ENCODE data around the gene AKAP8L.

AKAP8L gene

DNA sequence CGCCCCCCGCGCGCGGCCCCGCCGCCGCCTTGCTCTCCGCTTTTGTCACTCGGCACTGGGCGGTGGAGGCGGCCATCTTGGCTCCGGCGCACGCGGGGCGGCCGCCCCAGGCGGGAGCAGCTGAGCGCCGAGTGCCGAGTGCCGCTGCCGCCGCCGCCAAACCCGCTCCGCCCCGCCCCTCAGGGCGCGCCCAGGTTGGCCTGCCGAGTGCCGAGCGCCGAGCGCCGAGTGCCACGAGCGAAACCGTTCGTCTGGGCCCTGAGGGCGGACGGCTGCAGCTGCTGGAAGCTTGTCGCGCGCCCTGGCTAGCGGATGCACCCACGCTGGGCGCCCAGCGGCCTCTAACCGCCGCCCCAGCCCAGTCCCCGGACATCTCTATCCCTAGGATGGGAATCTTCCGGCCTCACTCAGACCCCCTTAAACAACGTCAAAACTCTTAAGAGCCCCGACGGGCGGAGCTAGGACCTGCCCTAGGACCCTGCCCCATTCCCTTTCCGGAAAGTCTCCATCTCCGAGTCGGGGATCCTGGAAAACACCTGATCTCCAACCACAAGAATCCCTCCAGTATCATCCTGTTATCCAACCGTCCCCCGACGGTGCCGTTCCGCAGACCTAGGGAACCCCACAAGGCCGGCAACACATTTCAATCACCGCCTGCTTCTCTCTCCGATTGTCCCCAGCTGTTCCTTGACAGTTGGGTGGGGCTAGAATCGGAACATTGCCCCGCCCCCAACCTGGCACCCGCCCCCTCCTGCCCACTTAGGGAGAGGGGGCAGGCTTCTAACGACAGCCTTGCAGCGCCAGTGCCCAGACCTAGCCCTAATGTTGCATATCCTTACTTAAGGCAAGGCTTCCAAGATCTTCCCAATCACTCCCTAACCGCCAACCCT lies 14.1 kb upstream of the AKAP8L start:
- DNase-seq: peak; percentile 85

DNA sequence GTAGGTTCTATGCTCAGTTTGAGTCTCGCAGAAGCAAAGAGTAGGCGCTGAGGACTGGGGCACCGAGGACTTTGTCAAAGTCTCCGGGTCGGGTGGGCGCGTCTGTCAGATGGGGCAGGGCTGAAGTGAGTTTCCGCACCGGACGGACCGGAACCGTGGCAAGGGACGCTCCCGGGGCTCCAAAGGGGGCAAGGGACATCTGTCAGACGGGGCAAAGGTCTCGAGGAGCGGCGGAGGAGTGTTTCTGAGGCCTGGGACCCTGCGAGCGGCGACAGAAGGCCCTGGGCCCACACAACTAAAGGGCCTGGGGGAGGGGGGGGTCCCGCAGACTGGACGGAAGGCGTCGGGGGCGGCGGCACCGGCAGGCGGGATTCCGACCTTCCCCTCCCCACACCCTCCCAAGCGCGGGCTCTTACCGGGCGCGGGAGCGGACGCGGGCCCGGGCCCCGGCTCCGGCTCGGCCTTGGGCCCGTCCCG lies 13.3 kb upstream of the AKAP8L start:
- DNase-seq: no peak

DNA sequence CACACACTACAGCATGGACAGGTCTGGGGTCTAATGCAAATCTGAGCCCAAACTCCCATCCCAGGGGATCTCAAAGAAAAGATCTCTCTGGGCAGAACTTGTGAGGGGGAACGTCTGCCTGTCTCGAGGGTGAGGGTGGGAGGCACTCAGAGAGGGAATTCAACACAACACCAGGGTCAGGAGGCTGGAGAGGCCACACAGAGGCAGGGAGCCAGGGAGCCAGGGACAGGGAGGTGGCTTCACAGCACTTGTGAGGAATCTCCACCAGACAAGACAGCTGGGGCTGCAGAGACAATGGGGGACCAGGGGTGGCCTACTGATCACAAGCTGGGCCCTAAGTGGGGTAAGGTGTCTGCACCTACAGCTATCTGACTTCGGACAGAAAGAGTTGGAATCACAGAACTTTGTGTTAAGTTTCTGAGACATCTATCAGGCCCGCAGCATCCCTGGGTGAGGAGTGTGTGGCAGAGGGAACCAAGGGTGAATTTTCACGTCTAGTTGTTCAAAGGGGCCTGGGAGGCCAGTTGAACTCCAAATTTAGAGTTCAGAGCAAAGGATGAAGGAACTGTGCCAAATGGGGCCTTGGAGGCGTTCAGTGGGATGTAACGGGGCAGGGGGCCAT lies 12.7 kb upstream of the AKAP8L start:
- no peak for DNase-seq

DNA sequence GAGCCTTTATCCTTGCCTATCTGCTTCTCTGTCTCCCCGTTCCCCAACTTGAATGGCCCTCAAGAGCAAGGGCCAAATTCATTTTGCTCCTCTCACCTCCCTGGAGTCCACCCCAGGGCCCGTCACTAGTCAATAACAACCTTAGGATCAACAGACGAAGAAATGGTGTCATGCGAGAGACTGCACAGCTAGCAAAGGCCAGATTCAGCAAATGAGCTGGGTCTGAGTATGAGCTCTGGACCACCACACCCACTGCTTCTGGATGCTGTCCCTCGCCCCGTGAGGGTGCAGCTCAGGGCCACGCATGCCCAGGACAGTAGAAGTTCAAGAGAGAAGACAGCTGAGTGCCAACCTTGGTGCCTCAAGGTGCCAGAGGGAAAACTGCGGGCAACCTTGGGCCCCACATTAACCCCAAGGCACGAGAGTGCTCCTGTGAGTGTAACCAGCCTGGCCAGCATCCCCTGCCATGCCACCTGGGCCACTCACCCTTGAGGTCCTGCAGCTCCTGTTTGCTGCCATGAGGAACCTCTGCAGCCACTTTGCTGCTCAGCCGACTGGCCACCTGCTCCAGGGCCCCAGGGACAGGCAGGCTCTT lies 11.8 kb upstream of the AKAP8L start:
- no peak for DNase-seq

DNA sequence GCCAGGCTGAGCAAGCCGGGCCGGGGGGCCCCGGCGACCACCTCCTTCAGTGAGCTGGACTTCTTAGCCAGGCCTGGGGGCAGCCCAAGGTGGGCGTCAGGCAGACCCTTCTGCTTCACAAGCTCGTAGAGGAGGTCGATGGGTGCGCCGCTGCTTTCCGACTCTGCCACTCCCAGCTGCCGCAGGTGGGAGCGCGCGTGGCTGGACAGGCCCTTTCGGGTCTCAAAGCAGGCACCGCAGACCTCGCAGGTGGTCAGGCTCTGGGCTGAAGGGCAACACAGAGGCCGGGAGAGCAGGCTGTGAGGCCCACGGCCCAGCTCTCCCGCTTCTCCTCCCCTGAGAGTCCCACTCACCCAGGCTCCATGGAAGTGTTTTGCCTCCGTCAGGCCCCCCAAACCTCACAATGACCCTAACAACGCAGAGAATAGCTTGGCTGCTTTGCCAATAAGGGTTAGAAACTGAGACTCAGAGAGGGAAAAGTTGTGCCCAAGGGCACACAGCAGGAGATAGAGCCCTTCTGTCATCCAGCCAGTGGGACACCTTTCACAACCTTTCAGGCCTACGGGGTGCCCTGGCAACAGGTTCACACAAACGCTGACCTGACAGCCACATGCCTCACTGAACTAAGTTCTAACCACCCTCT lies 11.2 kb upstream of the AKAP8L start:
- no peak for DNase-seq

DNA sequence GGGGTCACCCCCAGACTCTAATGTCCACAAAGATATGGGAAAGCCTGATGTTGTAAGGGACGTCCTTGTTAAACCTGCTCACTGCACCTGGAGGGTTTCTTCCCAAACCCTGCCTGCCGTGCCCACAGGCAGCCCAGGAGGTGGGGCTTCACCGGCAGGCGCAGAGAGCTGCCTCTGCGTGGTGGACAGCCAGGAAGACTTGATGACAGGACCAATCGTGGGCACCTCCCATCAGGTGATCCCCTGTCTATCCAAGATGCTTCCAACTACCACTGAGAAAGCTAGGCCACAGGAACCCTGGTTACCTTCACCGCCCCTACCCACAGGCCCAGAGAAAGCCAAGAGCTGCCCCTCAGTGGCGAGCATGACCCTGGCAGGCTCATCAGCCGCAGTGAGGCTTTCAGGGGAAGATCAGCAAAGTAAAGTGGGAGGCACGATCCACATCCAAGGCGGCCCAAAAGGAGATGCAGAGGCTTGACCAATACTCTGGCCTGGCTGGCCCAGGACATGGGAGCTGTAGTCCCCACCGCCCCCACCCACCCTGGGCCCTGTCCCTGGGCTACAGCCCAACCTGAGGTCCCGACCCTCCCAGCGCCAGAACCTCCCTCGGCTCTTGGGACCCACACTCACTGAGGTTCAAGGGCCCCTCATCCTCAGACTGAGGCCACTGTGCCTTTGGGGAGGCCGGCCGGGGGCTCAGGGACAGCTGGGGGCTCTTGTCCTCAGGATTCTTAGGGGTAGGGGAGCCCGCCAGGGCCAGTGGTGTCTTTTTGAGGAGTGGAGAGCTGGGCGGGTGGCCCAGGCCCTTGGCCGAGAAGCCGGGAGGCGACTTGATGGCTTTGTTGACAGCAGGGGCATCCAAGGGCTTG lies 10.4 kb upstream of the AKAP8L start:
- DNase-seq: no peak

DNA sequence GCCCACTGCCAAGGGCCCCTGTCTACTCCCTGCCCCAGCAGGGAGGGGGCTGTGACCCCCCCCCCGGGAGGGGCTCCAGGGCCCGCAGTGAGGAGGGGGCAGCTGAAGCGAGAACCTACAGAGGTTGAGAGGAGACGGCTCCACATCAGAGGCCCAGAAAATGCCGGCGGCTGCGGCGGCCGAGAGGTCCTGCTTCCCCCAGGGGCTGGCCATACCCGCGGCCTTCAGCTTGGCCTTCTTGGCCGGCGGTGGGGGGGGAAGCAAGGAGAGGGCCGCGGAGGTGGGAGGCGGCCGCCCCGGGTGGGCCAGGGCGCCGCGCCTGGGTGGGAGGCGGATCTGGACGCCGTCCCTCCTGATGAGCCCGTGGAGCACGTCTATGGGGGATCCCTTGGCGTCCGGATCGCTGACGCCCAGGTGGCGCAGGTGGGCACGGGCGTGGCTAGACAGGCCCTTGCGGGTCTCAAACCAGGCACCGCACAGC lies 9.2 kb upstream of the AKAP8L start:
- DNase-seq: no peak

DNA sequence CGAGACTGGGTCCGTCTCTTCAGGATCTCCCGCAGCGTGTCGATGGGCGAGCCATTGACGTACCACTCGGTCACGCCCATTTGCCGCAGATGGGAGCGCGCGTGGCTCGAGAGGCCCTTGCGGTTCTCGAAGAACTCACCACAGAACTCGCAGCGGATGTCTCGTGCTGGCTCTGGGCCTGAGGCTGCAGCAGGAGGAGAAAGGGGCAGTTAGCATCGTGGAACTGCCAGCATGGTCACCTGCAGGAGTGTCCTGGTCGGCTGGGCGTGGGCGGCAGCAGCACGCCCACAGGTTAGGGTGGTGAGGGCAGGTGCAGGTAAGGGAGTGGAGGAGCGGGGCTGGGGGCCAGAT lies 8.5 kb upstream of the AKAP8L start:
- DNase-seq: no peak

DNA sequence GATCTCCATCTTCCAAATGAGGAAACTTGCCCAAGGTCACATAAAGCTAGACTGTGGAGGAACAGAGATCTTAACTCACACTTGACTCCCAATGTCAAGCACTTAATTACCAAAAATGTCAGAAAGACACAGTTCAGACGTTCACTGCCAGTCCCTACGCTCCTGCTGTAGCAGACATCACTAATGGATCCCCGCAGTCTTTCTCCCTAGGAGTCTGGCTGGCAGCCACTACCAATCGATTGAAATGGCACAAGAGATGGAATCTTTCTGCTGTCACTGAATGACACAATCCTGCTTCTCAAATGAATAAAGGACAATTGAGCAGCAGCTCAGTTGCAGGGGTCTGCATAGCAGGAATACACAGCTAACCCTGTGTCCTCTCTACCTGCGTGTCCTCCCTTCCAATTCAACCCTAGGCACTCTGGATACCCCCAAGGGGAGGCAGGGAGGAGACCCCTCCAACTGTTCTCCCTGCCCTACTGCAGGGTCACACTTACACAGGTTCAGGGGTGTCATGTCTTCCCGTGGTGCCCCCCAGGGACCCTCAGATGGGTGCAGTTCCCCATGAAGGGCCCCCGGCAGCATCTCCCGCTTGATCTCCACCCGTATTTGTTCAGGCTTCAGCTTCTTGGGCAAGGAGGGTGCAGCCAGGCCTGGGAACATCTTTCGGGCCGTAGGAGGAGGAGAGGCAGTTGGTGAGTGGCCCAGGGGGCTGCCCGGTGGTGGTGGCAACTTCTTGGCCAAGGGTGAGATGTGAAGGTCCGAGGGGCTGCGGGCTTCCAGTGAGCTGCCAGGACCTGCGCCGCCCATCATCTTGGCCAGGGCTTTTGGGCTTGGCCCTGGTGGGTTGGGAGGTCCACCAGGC lies 7.9 kb upstream of the AKAP8L start:
- no peak for DNase-seq

DNA sequence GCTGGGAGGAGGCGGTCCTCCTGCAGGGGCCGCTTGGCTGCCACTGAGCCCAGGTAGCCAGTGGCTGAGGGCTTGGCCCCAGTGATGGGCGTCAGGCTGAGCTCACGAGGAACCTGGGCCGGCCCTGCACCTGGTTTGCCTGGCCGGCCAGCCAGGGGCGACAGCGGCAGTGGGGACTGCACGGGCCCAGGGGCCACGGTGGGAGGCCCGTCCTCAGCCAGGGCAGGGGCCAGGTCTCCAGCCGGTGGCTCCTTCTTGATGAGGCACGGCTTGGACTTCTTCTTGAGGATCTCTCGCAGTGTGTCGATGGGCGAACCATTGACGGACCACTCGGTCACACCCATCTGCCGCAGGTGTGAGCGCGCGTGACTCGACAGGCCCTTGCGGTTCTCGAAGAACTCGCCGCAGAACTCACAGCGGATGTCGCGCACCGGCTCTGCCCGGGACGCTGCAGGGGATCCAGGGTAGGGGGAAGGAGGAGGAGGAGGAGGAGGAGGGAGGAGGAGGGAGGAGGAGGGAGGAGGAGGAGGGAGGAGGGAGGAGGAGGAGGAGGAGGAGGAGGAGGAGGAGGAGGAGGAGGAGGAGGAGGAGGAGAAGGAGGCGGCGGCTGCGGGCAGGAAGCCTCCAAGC lies 6.6 kb upstream of the AKAP8L start:
- no peak for DNase-seq

DNA sequence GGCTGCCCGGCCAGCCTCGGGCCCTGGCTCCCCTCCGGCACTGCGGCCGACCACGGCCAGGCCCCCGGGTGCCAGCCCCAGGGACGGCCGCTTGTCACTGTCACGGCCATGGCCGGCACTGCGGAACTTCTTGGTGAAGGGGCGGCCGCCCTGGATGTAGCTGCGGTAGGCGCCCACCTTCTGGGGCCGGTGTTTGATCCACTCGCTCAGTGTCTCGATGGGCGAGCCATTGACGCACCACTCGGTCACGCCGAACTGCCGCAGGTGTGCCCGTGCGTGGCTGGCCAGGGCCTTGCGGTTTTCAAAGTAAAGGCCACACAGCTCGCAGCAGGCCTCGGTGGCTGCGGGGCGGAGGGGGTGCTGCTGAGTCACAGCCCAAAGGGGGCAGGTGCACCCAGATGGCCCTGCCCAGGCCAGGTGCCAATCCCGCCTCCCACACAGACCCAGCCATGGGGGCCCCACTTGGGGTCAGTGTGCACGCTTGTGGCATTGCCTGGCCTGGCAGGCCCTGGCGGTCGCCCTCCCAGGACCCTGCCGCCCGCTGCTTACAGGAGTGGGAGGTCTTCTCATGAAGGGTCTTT lies 6.0 kb upstream of the AKAP8L start:
- no peak for DNase-seq

DNA sequence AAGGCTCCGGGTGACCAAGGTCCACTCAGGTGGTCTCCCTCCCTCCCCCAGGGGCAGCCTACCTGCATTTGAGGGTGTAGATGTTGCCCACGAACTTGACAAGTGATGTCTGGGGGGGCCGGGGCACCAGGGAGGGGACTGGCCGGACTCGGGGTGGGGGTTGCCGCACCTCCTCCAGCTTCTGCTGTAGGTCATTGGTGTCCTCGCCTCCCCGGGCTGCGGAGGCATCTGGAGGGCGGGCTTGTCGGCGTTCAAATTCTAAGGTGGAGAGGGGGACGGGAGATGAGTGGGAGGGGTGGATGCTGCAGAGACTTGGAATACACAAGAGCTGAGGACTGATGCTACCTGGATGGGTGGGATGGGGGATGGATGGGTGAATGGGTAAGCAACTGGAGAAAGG lies 5.3 kb upstream of the AKAP8L start:
- DNase-seq: no peak

DNA sequence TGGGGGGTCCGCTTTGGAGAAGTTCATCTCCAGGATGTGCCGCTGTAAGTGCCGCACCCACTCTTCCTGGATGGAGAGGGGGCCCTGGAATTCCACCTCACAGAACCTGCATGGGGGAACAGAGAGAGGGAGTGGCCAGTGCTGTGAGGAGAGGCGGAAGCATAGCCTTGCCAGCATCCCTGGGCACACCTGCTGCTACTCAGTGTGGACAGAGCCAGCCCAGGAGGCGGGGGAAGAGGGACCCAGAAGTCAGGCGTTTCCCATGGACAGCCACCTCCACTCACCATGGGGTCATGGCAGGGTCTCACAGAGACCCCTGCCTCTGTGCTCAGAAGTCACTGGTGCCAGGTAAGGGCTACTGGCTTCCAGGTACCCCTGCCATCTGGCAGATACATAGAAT lies 4.3 kb upstream of the AKAP8L start:
- DNase-seq: no peak

DNA sequence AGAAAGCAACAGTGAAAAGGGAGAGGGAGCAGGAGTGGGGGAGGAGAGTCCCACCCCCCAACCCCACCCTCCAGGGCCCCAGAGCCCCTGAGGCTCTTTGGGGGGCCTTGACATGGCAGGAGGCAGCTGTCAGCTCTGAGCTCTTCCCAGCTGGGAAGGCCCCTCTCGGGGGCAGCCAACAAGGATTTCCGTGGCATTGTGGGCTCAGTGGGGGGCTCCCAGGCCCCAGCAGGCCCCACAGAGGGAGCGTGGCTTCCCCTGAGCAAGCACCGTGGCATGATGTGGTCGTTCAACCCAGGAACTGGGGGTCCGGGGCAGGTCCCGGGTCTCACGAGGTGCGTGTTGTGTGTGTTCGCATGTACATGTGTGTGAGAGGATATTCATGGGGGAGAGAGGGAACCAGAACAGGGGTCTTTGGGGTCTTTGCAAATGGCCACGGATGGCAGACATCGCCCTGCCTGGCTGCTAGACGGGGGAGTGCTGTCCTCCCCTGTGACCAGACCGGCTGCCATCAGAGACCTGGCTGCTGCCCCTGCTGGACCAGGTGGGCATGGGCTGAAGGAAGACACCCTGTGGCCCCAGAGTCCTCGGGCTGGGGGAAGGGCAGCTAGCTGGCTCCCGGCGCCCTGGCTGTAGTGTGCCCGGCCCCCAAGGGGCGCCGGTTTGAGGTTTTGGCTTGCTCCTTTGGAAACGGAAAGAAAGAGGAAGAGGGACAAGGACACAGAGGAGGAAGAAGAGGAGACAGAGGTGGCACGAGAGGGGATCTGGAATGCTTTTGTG lies 3.7 kb upstream of the AKAP8L start:
- DNase-seq: no peak

DNA sequence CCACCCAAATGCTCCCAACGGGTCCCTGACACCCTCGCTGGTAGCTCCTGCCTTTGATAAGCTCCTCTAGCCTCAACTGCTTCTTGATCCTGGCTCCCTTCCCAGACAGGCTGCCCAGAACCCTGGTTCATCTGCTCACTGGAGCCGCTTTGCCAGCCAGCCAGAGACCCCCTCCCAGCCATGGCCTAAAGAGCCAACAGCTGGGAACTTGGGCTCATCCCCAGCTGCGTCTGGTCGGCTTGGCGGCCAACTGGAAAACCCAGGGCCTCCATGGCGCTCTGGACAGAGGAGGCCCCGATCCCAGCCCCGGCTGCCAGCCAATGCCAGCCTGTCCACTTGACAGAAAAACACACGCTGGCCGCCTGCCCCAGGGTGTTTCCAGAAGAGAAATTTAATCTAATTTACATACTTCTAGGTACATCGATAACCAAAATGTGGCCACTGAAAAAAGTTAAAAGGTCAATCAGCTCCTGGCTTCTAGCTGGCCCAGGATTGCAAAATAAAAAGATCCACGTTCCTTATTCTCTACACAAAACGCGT lies 3.0 kb upstream of the AKAP8L start:
- DNase-seq: no peak

DNA sequence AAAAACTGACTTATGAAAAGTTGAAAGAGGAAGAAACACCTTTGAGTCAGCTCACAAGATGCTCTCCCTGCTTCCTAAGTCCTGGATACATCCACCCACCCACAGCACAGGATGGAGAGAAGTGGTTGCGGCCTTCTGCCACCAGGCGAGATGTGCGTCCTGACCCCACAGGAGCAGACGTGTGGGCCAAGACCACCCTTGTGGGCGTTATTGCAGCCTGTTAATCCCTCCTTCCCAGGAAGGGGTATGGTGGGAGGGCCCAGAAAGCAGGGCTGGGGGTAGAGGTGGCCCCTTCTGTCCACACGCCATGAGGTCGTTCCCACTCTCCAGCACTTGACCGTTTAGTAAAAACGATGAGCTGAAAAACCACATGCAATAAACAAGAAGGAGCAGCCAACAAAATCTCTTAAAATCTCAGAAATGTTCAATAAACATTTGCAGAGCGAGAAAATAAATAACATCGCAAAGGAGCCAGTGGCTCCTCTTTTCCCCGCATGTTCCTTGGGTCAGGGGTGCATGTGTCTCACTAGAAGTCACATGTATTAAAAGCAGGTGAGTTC lies 2.4 kb upstream of the AKAP8L start:
- no peak for DNase-seq

DNA sequence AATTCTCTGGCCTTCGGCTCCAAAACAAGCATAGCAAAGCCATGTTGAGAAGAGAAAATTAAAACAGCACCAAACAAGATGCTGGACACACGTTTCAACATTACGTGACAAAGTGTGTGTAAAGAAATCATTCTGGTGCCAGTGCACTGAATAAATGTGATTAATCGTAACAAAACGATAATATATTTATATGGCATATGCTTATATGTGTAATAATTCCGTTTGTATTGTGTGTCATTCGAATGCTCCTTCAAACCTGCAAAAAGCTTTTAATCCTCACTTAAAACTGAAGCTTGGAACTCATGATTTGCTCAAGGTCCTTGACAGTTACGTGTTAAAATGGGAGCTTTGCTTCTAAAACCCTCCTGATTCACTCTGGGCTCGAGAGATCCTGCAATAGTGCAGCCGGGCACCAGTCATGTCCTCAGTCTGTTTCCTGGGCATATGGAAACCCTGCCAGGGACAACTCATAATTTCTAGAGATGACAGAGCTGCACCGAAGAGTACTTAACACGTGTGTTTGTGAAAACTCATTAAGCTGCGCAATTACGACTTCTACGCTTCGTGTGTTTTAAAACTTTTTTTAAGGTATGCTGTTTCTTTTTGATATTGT lies 731 bp upstream of the AKAP8L start:
- no peak for DNase-seq

DNA sequence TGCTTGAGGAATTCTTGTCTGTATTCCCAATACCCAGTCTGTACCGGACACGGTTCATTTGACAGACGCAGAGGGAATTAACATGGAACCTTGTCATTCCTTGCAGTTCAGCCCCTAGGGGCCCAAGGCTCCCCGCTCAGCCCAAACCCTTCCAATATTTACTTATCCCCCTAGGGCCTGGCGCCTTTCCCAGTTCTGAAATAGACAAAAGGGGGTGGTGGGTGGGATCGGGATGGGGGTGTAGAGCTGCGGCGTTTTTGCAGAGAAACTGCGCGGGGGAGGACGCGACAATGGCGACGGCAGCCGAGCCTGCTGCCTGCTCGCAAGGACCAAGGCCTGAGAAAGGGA lies 583 bp downstream of the AKAP8L start:
- DNase-seq: no peak

DNA sequence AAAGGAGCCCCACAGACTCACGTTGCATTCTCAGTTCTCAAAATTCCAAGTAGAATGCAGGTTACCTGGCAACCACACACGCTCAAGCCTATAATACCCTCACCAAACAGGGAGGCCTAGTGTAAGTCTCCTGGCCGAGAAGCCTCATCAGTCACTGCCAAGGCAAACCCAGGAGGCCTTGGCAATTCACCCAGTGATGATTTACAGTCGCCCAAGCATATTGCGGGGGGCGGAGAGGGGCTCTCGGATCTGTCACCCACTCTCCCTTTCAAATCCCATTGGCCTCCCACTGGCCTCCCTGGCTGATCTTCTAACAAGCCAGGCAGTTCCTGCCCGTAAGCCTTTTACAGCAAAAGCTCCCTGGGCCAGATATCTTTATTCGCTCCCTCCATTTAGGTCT lies 1.1 kb downstream of the AKAP8L start:
- DNase-seq: no peak

Measured in activated T-cell treated with anti-CD3 and anti-CD28 coated beads for 4 hours (primary cell).